Left renal cortex interstitium (tissue), 4 donors: ENCODE results near the gene HSBP1L1. TPM values are rescaled to one million over a fixed set of nuclear protein-coding genes. Genes with fewer than 3 reads are reported as not detected.

Experiments used
- polyA plus RNA-seq, 4 donors: library from polyadenylated mRNA; unstranded; fragments of 120-200 nt; gene quantifications; one replicate each; pipeline ENCODE4 v1.2.1, GENCODE V29; 2013; ENCODE audit not compliant: insufficient read length in 4 of 4

The HSBP1L1 gene
- polyA plus RNA-seq, 4 donors: 18.0 to 29.2 (median 22.5) TPM

Other genes with a start within 250 kb of the HSBP1L1 start
- under 1 TPM; 0.11 to 0.55 (median 0.35) TPM for gene KCNG2, start 166.7 kb upstream of the HSBP1L1 start, polyA plus RNA-seq
- gene SLC66A2, start 13.0 kb upstream of the HSBP1L1 start, polyA plus RNA-seq: 10 to 100 TPM; 21.1 to 34.6 (median 30.0) TPM
- gene TXNL4A, start 23.9 kb downstream of the HSBP1L1 start, polyA plus RNA-seq: 100 to 1,000 TPM in 1 of 4 donors, 10 to 100 TPM in 3; 82.1 to 115 (median 87.9) TPM
- gene RBFA, start 69.8 kb downstream of the HSBP1L1 start, polyA plus RNA-seq: 10 to 100 TPM; 24.4 to 50.8 (median 37.0) TPM
- 10 to 100 TPM; 21.4 to 24.7 (median 23.4) TPM for gene ADNP2, start 144.6 kb downstream of the HSBP1L1 start, polyA plus RNA-seq